HCT116 (cell line): ENCODE measurements around the gene NUTM2F. TPM values are rescaled to one million over a fixed set of nuclear protein-coding genes. Genes with fewer than 3 reads are reported as not detected.

Experiments used
- ATAC-seq: fragments of 200-7000 bp; cut with Tn5 transposase; 2 replicates; pipeline ENCODE4 v1.9.1; 2020; ENCODE audit warnings: mild to moderate bottlenecking, moderate library complexity
- BruUV-seq: library from RNA; stranded (reverse); fragments of 400-500 nt; replicated peaks from 2 replicates; lab custom pipeline; 2021; lab: Mats Ljungman, UMichigan
- CTCF ChIA-PET: fragments of 300-600 bp; sonication (Branson Sonifier 250); formaldehyde crosslinking; loops from one replicate; lab custom pipeline; 2021; ENCODE audit warnings: antibody characterized with exemption; lab: Charles Lee
- POLR2A ChIA-PET: fragments of 300-600, 350-600 bp; sonication (Branson Sonifier 250); formaldehyde crosslinking; loops from one replicate; lab custom pipeline; 2021; ENCODE audit warnings: antibody characterized with exemption; lab: Charles Lee
- RAD21 ChIA-PET, 2 experiments: fragments of 300-600 bp; sonication (Branson Sonifier 250); formaldehyde crosslinking; loops; one replicate each; lab custom pipeline; 2023; ENCODE audit warnings: low total read pairs in 2 of 2; ENCODE audit not compliant: uncharacterized antibody in 2 of 2, unreplicated experiment in 2 of 2, low non-redundant PET in 1 of 2; lab: Charles Lee
- DNase-seq: peaks from one replicate; pipeline ENCODE4 v3.0.0-alpha.2; 2010; ENCODE audit warnings: low read depth, low spot score
- H2AFZ ChIP-seq: fragments of 200-600 bp; shearing (Covaris generic), sonication (generic); 2 replicates; pipeline ENCODE4 v1.6.1; 2017; ENCODE audit warnings: low read depth, mixed run types, mixed read lengths, antibody characterized with exemption, low read length; ENCODE audit not compliant: poor library complexity, severe bottlenecking
- H3K27ac ChIP-seq: 2 replicates; pipeline ENCODE4 v1.5.1; 2012; ENCODE audit warnings: low read depth, low read length
- H3K27me3 ChIP-seq: fragments of 200-600 bp; sonication (generic); 2 replicates; pipeline ENCODE4 v1.6.1; 2016; ENCODE audit warnings: mixed run types, low read length, mixed read lengths; ENCODE audit not compliant: insufficient read depth
- H3K36me3 ChIP-seq, 2 experiments: fragments of 200-500 bp in 1 of 2; fragments of 200-600 bp in 1 of 2; sonication (Bioruptor generic) in 1 of 2; sonication (generic) in 1 of 2; 2 replicates each; pipeline versions ENCODE4 v1.5.1 to v1.6.1; 2014 to 2016; ENCODE audit warnings: low read length in 2 of 2, inconsistent platforms in 1 of 2, mixed read lengths in 1 of 2, mixed run types in 1 of 2; ENCODE audit not compliant: insufficient read depth in 2 of 2, control insufficient read depth in 1 of 2
- H3K4me1 ChIP-seq, 2 experiments: fragments of 200-600 bp in 1 of 2; sonication (generic) in 1 of 2; 2 replicates each; pipeline versions ENCODE4 v1.5.1 to v1.6.1; 2012 to 2017; ENCODE audit warnings: low read length in 2 of 2, inconsistent platforms in 1 of 2, mild to moderate bottlenecking in 1 of 2, mixed read lengths in 1 of 2, mixed run types in 1 of 2, moderate library complexity in 1 of 2; ENCODE audit not compliant: insufficient read depth in 2 of 2, control insufficient read depth in 1 of 2
- H3K4me2 ChIP-seq: fragments of 200-600 bp; sonication (generic); 2 replicates; pipeline ENCODE4 v1.6.1; 2017; ENCODE audit warnings: mixed run types, low read length, mixed read lengths
- H3K4me3 ChIP-seq, 2 experiments: fragments of 200-600 bp in 1 of 2; sonication (generic) in 1 of 2; replicated peaks in 1 of 2; 2 replicates each; pipeline ENCODE4 v1.5.1; 2011 to 2016; ENCODE audit warnings: low read length in 2 of 2, control low read depth in 1 of 2, low read depth in 1 of 2, mild to moderate bottlenecking in 1 of 2, mixed read lengths in 1 of 2, mixed run types in 1 of 2
- H3K79me2 ChIP-seq: fragments of 200-600 bp; sonication (generic); 2 replicates; pipeline ENCODE4 v1.6.1; 2017; ENCODE audit warnings: mild to moderate bottlenecking, mixed run types, low read length, moderate library complexity, mixed read lengths; ENCODE audit not compliant: insufficient read depth
- H3K9ac ChIP-seq: fragments of 200-600 bp; sonication (generic); 2 replicates; pipeline ENCODE4 v1.6.1; 2016; ENCODE audit warnings: low read length, mixed read lengths
- H3K9me2 ChIP-seq: fragments of 200-600 bp; sonication (generic), shearing (Covaris generic); 2 replicates; pipeline ENCODE4 v1.6.1; 2017; ENCODE audit warnings: mixed run types, mild to moderate bottlenecking, moderate library complexity; ENCODE audit not compliant: insufficient read depth
- H3K9me3 ChIP-seq, 2 experiments: fragments of 200-500 bp in 1 of 2; fragments of 200-600 bp in 1 of 2; sonication (Bioruptor generic) in 1 of 2; sonication (generic) in 1 of 2; 2 replicates each; pipeline ENCODE4 v1.6.1; 2014 to 2017; ENCODE audit warnings: low read length in 2 of 2, mixed read lengths in 2 of 2, inconsistent platforms in 1 of 2, low read depth in 1 of 2, mild to moderate bottlenecking in 1 of 2, mixed run types in 1 of 2, moderate library complexity in 1 of 2; ENCODE audit not compliant: control insufficient read depth in 1 of 2, insufficient read depth in 1 of 2
- H4K20me1 ChIP-seq: fragments of 200-600 bp; sonication (generic), shearing (Covaris generic); 2 replicates; pipeline ENCODE4 v1.6.1; 2017; ENCODE audit warnings: mixed run types, mild to moderate bottlenecking, moderate library complexity; ENCODE audit not compliant: insufficient read depth
- ATF3 ChIP-seq: IDR thresholded peaks from 2 replicates; pipeline ENCODE4 v1.6.1; 2012
- CEBPB ChIP-seq: IDR thresholded peaks from 2 replicates; pipeline ENCODE4 v1.6.1; 2012; ENCODE audit warnings: low read depth
- EGR1 ChIP-seq: IDR thresholded peaks from 2 replicates; pipeline ENCODE4 v1.6.1; 2012; ENCODE audit warnings: low read depth
- EZH2 ChIP-seq: fragments of 200-600 bp; sonication (generic); IDR thresholded peaks from 2 replicates; pipeline ENCODE4 v1.6.1; 2017; ENCODE audit warnings: antibody characterized with exemption, mixed run types
- JUND ChIP-seq: IDR thresholded peaks from 2 replicates; pipeline ENCODE4 v1.6.1; 2012
- MAX ChIP-seq: IDR thresholded peaks from 2 replicates; pipeline ENCODE4 v1.6.1; 2012
- POLR2AphosphoS5 ChIP-seq: IDR thresholded peaks from 2 replicates; pipeline ENCODE4 v1.6.1; 2011; ENCODE audit warnings: mild to moderate bottlenecking, low read depth, low read length, moderate library complexity
- SIN3A ChIP-seq: IDR thresholded peaks from 2 replicates; pipeline ENCODE4 v1.6.1; 2012; ENCODE audit warnings: low read depth
- ZFX ChIP-seq: fragments of 450-650 bp; IDR thresholded peaks from 2 replicates; pipeline ENCODE4 v1.6.1; 2017
- intact Hi-C: fragments of 100-400 bp; cut with micrococcal nuclease; formaldehyde crosslinking; loops from 2 replicates; pipeline ENCODE4 v1.10.0; 2022
- total RNA-seq: library from RNA; stranded (reverse); gene quantifications from one replicate; pipeline ENCODE4 v1.2.1, GENCODE V29; 2021; ENCODE audit not compliant: unreplicated experiment
- TF ChIP-seq, protein P1 (sequence below): IDR thresholded peaks from 2 replicates; pipeline ENCODE4 v1.6.1; 2012; ENCODE audit warnings: low read depth

NUTM2F gene
- total RNA-seq, 1 experiment from 2014 or later: not detected

- TF ChIP-seq, protein P1, sequence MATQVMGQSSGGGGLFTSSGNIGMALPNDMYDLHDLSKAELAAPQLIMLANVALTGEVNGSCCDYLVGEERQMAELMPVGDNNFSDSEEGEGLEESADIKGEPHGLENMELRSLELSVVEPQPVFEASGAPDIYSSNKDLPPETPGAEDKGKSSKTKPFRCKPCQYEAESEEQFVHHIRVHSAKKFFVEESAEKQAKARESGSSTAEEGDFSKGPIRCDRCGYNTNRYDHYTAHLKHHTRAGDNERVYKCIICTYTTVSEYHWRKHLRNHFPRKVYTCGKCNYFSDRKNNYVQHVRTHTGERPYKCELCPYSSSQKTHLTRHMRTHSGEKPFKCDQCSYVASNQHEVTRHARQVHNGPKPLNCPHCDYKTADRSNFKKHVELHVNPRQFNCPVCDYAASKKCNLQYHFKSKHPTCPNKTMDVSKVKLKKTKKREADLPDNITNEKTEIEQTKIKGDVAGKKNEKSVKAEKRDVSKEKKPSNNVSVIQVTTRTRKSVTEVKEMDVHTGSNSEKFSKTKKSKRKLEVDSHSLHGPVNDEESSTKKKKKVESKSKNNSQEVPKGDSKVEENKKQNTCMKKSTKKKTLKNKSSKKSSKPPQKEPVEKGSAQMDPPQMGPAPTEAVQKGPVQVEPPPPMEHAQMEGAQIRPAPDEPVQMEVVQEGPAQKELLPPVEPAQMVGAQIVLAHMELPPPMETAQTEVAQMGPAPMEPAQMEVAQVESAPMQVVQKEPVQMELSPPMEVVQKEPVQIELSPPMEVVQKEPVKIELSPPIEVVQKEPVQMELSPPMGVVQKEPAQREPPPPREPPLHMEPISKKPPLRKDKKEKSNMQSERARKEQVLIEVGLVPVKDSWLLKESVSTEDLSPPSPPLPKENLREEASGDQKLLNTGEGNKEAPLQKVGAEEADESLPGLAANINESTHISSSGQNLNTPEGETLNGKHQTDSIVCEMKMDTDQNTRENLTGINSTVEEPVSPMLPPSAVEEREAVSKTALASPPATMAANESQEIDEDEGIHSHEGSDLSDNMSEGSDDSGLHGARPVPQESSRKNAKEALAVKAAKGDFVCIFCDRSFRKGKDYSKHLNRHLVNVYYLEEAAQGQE: no peak
- no peak for TF ChIP-seq MAX
- TF ChIP-seq ATF3: no peak
- no peak for TF ChIP-seq CEBPB
- TF ChIP-seq JUND: no peak
- TF ChIP-seq EZH2: no peak
- no peak for TF ChIP-seq SIN3A
- TF ChIP-seq EGR1: no peak
- no peak for TF ChIP-seq POLR2AphosphoS5
Measured at GRCh38 chr9:94303321-94303720, 25.1 kb downstream of the NUTM2F start (continued).

DNA sequence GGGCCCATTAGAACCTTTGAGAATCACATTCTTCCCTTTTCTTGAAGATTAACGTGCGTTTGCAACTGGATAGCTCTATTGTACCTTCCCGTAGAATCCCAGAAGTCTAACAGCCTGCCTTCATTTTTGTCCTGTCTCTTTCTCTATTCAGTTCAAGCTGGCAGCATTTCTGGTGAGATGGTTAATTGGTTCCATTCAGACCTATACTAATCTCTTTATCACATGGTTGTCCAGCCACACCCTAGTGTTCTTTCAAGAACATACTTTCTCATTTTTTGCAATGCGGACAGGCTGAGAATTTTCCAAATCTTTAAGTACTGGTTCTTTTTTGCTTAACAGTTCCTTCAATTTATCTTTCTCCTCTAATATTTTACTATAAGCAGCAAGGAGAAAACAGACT is 26.0 kb downstream of the NUTM2F start:
- Histone ChIP-seq H4K20me1 (no peaks in the 10 kb centered on the region), H3K4me3 (no peak overlapping the region), H3K4me1 (peaks cover 2 to 13% of the 10 kb centered on the region in 2 experiments; a peak in 1 of 4 replicates), H3K9me3 (no peaks in the 10 kb centered on the region), H3K9ac (no peak overlapping the region), H3K27me3 (no peaks in the 10 kb centered on the region), H3K36me3 (no peaks in the 10 kb centered on the region), H3K9me2 (no peaks in the 10 kb centered on the region), H2AFZ (no peak overlapping the region), H3K79me2 (no peaks in the 10 kb centered on the region), H3K27ac (no peak overlapping the region), H3K4me2 (no peak overlapping the region)
- intact Hi-C loops: no loop called here
- BruUV-seq: no TSS peak
- ChIA-PET CTCF (no interaction called here), RAD21 (no interaction called here), POLR2A (no interaction called here)
- DNase-seq (no peak), ATAC-seq (no peak)
- no peak for TF ChIP-seq ZFX
